GM12873 (cell line): Measurements from ENCODE around the gene ZNF219.

Experiments
- CTCF ChIP-seq: IDR thresholded peaks from 2 replicates; pipeline ENCODE4 v1.5.1; 2012; ENCODE audit warnings: low read depth, mild to moderate bottlenecking, moderate library complexity, low read length, control low read depth; ENCODE audit not compliant: insufficient read depth; ENCODE audit errors: missing control alignments

The ZNF219 gene

GRCh38 chr14:21049271-21049673 is 49.2 kb downstream of the ZNF219 start:
- TF ChIP-seq CTCF = no peak

- TF ChIP-seq CTCF = no peak
Observed at GRCh38 chr14:21048638-21049037, 49.8 kb downstream of the ZNF219 start.

- no peak for TF ChIP-seq CTCF
Observed at GRCh38 chr14:21047378-21047781, 51.1 kb downstream of the ZNF219 start.

GRCh38 chr14:21043974-21044618 is 54.4 kb downstream of the ZNF219 start:
- TF ChIP-seq CTCF = no peak

GRCh38 chr14:21043387-21043973 is 55.0 kb downstream of the ZNF219 start:
- no peak for TF ChIP-seq CTCF

- TF ChIP-seq CTCF = no peak
Observed at GRCh38 chr14:21042918-21043317, 55.5 kb downstream of the ZNF219 start.

- no peak for TF ChIP-seq CTCF
Observed at GRCh38 chr14:21041676-21042433, 56.6 kb downstream of the ZNF219 start, which contains the start of gene RNASE7. Gene RNASE7 (plus strand): TSS chr14:21042362. CDS start chr14:21042993, 631 bp downstream.
